Thyroid gland (tissue), 4 donors: ENCODE data around the gene TCF21.

Experiments
- CTCF ChIP-seq, 6 experiments: fragments of 200-600 bp in 3 of 6; fragments of 450-650 bp in 3 of 6; sonication (generic) in 3 of 6; IDR thresholded peaks; one replicate each; pipeline ENCODE4 v1.5.1; 2016 to 2019; ENCODE audit warnings: antibody characterized with exemption in 6 of 6, mild to moderate bottlenecking in 2 of 6, inconsistent platforms in 1 of 6, moderate library complexity in 1 of 6
- POLR2A ChIP-seq, 2 donors: fragments of 450-650 bp; IDR thresholded peaks; one replicate each; pipeline ENCODE4 v1.6.1; 2017; ENCODE audit warnings: antibody characterized with exemption in 2 of 2, mild to moderate bottlenecking in 2 of 2, moderate library complexity in 1 of 2

- TF ChIP-seq CTCF (IDR thresholded peaks at IDR 0.05): no peak
- TF ChIP-seq POLR2A (IDR thresholded peaks at IDR 0.05): no peak
Observed at GRCh38 chr6:133919362-133919761, 30.4 kb downstream of the TCF21 start.
